HL-60 (cell line): ENCODE data around the gene NLRX1.

ENCODE experiments used
- CTCF ChIP-seq: IDR thresholded peaks from one replicate; pipeline ENCODE4 v1.5.1; 2011; ENCODE audit warnings: low read length, control low read depth, inconsistent platforms; ENCODE audit not compliant: insufficient read depth
- GABPA ChIP-seq: IDR thresholded peaks from 2 replicates; pipeline ENCODE4 v1.6.1; 2012; ENCODE audit warnings: low read depth
- POLR2AphosphoS5 ChIP-seq: IDR thresholded peaks from 2 replicates; pipeline ENCODE4 v1.6.1; 2012; ENCODE audit warnings: low read depth
- REST ChIP-seq: IDR thresholded peaks from 2 replicates; pipeline ENCODE4 v1.6.1; 2012; ENCODE audit warnings: low read depth; ENCODE audit not compliant: insufficient replicate concordance
- SPI1 ChIP-seq: IDR thresholded peaks from 2 replicates; pipeline ENCODE4 v1.6.1; 2012; ENCODE audit warnings: low read depth, mild to moderate bottlenecking, borderline replicate concordance

GRCh38 chr11:119229741-119230140, 61.2 kb downstream of the NLRX1 start:
- TF ChIP-seq GABPA (no peak), CTCF (no peak), POLR2AphosphoS5 (no peak), REST (no peak), SPI1 (no peak)
